HCT116 (cell line): ENCODE measurements around the gene CNOT2. TPM values are rescaled to one million over a fixed set of nuclear protein-coding genes. Genes with fewer than 3 reads are reported as not detected.

Experiments used
- ATAC-seq: fragments of 200-7000 bp; cut with Tn5 transposase; 2 replicates; pipeline ENCODE4 v1.9.1; 2020; ENCODE audit warnings: mild to moderate bottlenecking, moderate library complexity
- BruUV-seq: library from RNA; stranded (reverse); fragments of 400-500 nt; replicated peaks from 2 replicates; lab custom pipeline; 2021; lab: Mats Ljungman, UMichigan
- CTCF ChIA-PET: fragments of 300-600 bp; sonication (Branson Sonifier 250); formaldehyde crosslinking; loops from one replicate; lab custom pipeline; 2021; ENCODE audit warnings: antibody characterized with exemption; lab: Charles Lee
- POLR2A ChIA-PET: fragments of 300-600, 350-600 bp; sonication (Branson Sonifier 250); formaldehyde crosslinking; loops from one replicate; lab custom pipeline; 2021; ENCODE audit warnings: antibody characterized with exemption; lab: Charles Lee
- RAD21 ChIA-PET, 2 experiments: fragments of 300-600 bp; sonication (Branson Sonifier 250); formaldehyde crosslinking; loops; one replicate each; lab custom pipeline; 2023; ENCODE audit warnings: low total read pairs in 2 of 2; ENCODE audit not compliant: uncharacterized antibody in 2 of 2, unreplicated experiment in 2 of 2, low non-redundant PET in 1 of 2; lab: Charles Lee
- DNase-seq: peaks from one replicate; pipeline ENCODE4 v3.0.0-alpha.2; 2010; ENCODE audit warnings: low read depth, low spot score
- H2AFZ ChIP-seq: fragments of 200-600 bp; shearing (Covaris generic), sonication (generic); 2 replicates; pipeline ENCODE4 v1.6.1; 2017; ENCODE audit warnings: low read depth, mixed run types, mixed read lengths, antibody characterized with exemption, low read length; ENCODE audit not compliant: poor library complexity, severe bottlenecking
- H3K27ac ChIP-seq: 2 replicates; pipeline ENCODE4 v1.5.1; 2012; ENCODE audit warnings: low read depth, low read length
- H3K27me3 ChIP-seq: fragments of 200-600 bp; sonication (generic); 2 replicates; pipeline ENCODE4 v1.6.1; 2016; ENCODE audit warnings: mixed run types, low read length, mixed read lengths; ENCODE audit not compliant: insufficient read depth
- H3K36me3 ChIP-seq, 2 experiments: fragments of 200-500 bp in 1 of 2; fragments of 200-600 bp in 1 of 2; sonication (Bioruptor generic) in 1 of 2; sonication (generic) in 1 of 2; 2 replicates each; pipeline versions ENCODE4 v1.5.1 to v1.6.1; 2014 to 2016; ENCODE audit warnings: low read length in 2 of 2, inconsistent platforms in 1 of 2, mixed read lengths in 1 of 2, mixed run types in 1 of 2; ENCODE audit not compliant: insufficient read depth in 2 of 2, control insufficient read depth in 1 of 2
- H3K4me1 ChIP-seq, 2 experiments: fragments of 200-600 bp in 1 of 2; sonication (generic) in 1 of 2; 2 replicates each; pipeline versions ENCODE4 v1.5.1 to v1.6.1; 2012 to 2017; ENCODE audit warnings: low read length in 2 of 2, inconsistent platforms in 1 of 2, mild to moderate bottlenecking in 1 of 2, mixed read lengths in 1 of 2, mixed run types in 1 of 2, moderate library complexity in 1 of 2; ENCODE audit not compliant: insufficient read depth in 2 of 2, control insufficient read depth in 1 of 2
- H3K4me2 ChIP-seq: fragments of 200-600 bp; sonication (generic); 2 replicates; pipeline ENCODE4 v1.6.1; 2017; ENCODE audit warnings: mixed run types, low read length, mixed read lengths
- H3K4me3 ChIP-seq, 2 experiments: fragments of 200-600 bp in 1 of 2; sonication (generic) in 1 of 2; replicated peaks in 1 of 2; 2 replicates each; pipeline ENCODE4 v1.5.1; 2011 to 2016; ENCODE audit warnings: low read length in 2 of 2, control low read depth in 1 of 2, low read depth in 1 of 2, mild to moderate bottlenecking in 1 of 2, mixed read lengths in 1 of 2, mixed run types in 1 of 2
- H3K79me2 ChIP-seq: fragments of 200-600 bp; sonication (generic); 2 replicates; pipeline ENCODE4 v1.6.1; 2017; ENCODE audit warnings: mild to moderate bottlenecking, mixed run types, low read length, moderate library complexity, mixed read lengths; ENCODE audit not compliant: insufficient read depth
- H3K9ac ChIP-seq: fragments of 200-600 bp; sonication (generic); 2 replicates; pipeline ENCODE4 v1.6.1; 2016; ENCODE audit warnings: low read length, mixed read lengths
- H3K9me2 ChIP-seq: fragments of 200-600 bp; sonication (generic), shearing (Covaris generic); 2 replicates; pipeline ENCODE4 v1.6.1; 2017; ENCODE audit warnings: mixed run types, mild to moderate bottlenecking, moderate library complexity; ENCODE audit not compliant: insufficient read depth
- H3K9me3 ChIP-seq, 2 experiments: fragments of 200-500 bp in 1 of 2; fragments of 200-600 bp in 1 of 2; sonication (Bioruptor generic) in 1 of 2; sonication (generic) in 1 of 2; 2 replicates each; pipeline ENCODE4 v1.6.1; 2014 to 2017; ENCODE audit warnings: low read length in 2 of 2, mixed read lengths in 2 of 2, inconsistent platforms in 1 of 2, low read depth in 1 of 2, mild to moderate bottlenecking in 1 of 2, mixed run types in 1 of 2, moderate library complexity in 1 of 2; ENCODE audit not compliant: control insufficient read depth in 1 of 2, insufficient read depth in 1 of 2
- H4K20me1 ChIP-seq: fragments of 200-600 bp; sonication (generic), shearing (Covaris generic); 2 replicates; pipeline ENCODE4 v1.6.1; 2017; ENCODE audit warnings: mixed run types, mild to moderate bottlenecking, moderate library complexity; ENCODE audit not compliant: insufficient read depth
- CBX3 ChIP-seq: IDR thresholded peaks from 2 replicates; pipeline ENCODE4 v1.6.1; 2012; ENCODE audit warnings: low read depth
- CTCF ChIP-seq, 3 experiments: fragments of 200-600 bp in 1 of 3; sonication (generic) in 1 of 3; IDR thresholded peaks in 2 of 3; conservative IDR thresholded peaks in 1 of 3; 2 replicates each; pipeline ENCODE4 v1.5.1; 2012 to 2017; ENCODE audit warnings: low read depth in 2 of 3, low read length in 2 of 3, antibody characterized with exemption in 1 of 3, borderline replicate concordance in 1 of 3, control low read depth in 1 of 3, mild to moderate bottlenecking in 1 of 3, mixed read lengths in 1 of 3, mixed run types in 1 of 3, moderate library complexity in 1 of 3; ENCODE audit not compliant: insufficient read depth in 1 of 3
- EGR1 ChIP-seq: IDR thresholded peaks from 2 replicates; pipeline ENCODE4 v1.6.1; 2012; ENCODE audit warnings: low read depth
- ELF1 ChIP-seq: IDR thresholded peaks from 2 replicates; pipeline ENCODE4 v1.6.1; 2012; ENCODE audit warnings: low read depth, borderline replicate concordance
- EZH2 ChIP-seq: fragments of 200-600 bp; sonication (generic); IDR thresholded peaks from 2 replicates; pipeline ENCODE4 v1.6.1; 2017; ENCODE audit warnings: antibody characterized with exemption, mixed run types
- EZH2phosphoT487 ChIP-seq: fragments of 200-600 bp; IDR thresholded peaks from 2 replicates; pipeline ENCODE4 v1.6.1; 2018; ENCODE audit warnings: antibody characterized with exemption, borderline replicate concordance
- FOSL1 ChIP-seq: IDR thresholded peaks from 2 replicates; pipeline ENCODE4 v1.6.1; 2012; ENCODE audit warnings: low read depth
- MAX ChIP-seq: IDR thresholded peaks from 2 replicates; pipeline ENCODE4 v1.6.1; 2012
- POLR2A ChIP-seq: IDR thresholded peaks from 2 replicates; pipeline ENCODE4 v1.7.0; 2011; ENCODE audit warnings: borderline replicate concordance; ENCODE audit not compliant: insufficient read depth, insufficient read length; ENCODE audit errors: extremely low read depth
- POLR2AphosphoS5 ChIP-seq: IDR thresholded peaks from 2 replicates; pipeline ENCODE4 v1.6.1; 2011; ENCODE audit warnings: mild to moderate bottlenecking, low read depth, low read length, moderate library complexity
- RAD21 ChIP-seq: IDR thresholded peaks from 2 replicates; pipeline ENCODE4 v1.6.1; 2012; ENCODE audit warnings: low read depth, mild to moderate bottlenecking
- SP1 ChIP-seq: IDR thresholded peaks from 2 replicates; pipeline ENCODE4 v1.6.1; 2012; ENCODE audit warnings: low read depth
- TCF7L2 ChIP-seq: IDR thresholded peaks from 2 replicates; pipeline ENCODE4 v1.7.0; 2011; ENCODE audit warnings: borderline replicate concordance, inconsistent platforms; ENCODE audit not compliant: insufficient read depth, insufficient read length; ENCODE audit errors: extremely low read depth
- YY1 ChIP-seq: IDR thresholded peaks from 2 replicates; pipeline ENCODE4 v1.6.1; 2011; ENCODE audit warnings: low read length, low read depth, moderate library complexity, mild to moderate bottlenecking; ENCODE audit not compliant: insufficient replicate concordance; ENCODE audit errors: extremely low read depth
- ZBTB33 ChIP-seq: IDR thresholded peaks from 2 replicates; pipeline ENCODE4 v1.6.1; 2011; ENCODE audit warnings: mild to moderate bottlenecking, low read length, moderate library complexity; ENCODE audit not compliant: insufficient replicate concordance; ENCODE audit errors: extremely low read depth
- intact Hi-C: fragments of 100-400 bp; cut with micrococcal nuclease; formaldehyde crosslinking; loops from 2 replicates; pipeline ENCODE4 v1.10.0; 2022
- total RNA-seq: library from RNA; stranded (reverse); gene quantifications from one replicate; pipeline ENCODE4 v1.2.1, GENCODE V29; 2021; ENCODE audit not compliant: unreplicated experiment

CNOT2 gene
- total RNA-seq, 1 experiment from 2014 or later, result 58.7 TPM

GRCh38 chr12:70221626-70222025 is 21.6 kb upstream of the CNOT2 start:
- no peaks in the 10 kb centered on the region for H3K4me1 ChIP-seq
- H3K79me2 ChIP-seq, result no peaks in the 10 kb centered on the region
- POLR2A ChIA-PET, result no interaction called here
- H3K4me2 ChIP-seq, result no peak overlapping the region
- DNase-seq, result no peak
- intact Hi-C loops, result no loop called here
- H3K9me2 ChIP-seq, result no peaks in the 10 kb centered on the region
- H3K4me3 ChIP-seq, result no peak overlapping the region
- H2AFZ ChIP-seq, result no peak overlapping the region
- CTCF ChIA-PET, result no interaction called here
- no peaks in the 10 kb centered on the region for H4K20me1 ChIP-seq
- no TSS peak for BruUV-seq
- TF ChIP-seq ZBTB33 (no peak), CTCF (IDR thresholded peaks at IDR 0.05 in 2 of 3, conservative IDR thresholded peaks at IDR 0.05 in 1 of 3; ENCODE audit: borderline replicate concordance in 1 of 3, insufficient read depth in 1 of 3, low read depth in 2 of 3, low read length in 2 of 3) (no peak), YY1 (no peak), CBX3 (no peak), POLR2AphosphoS5 (no peak), EZH2 (no peak), RAD21 (no peak), EZH2phosphoT487 (no peak), POLR2A (no peak), ELF1 (no peak), MAX (no peak), SP1 (no peak), TCF7L2 (no peak), EGR1 (no peak), FOSL1 (no peak)
- no peak for ATAC-seq
- H3K9ac ChIP-seq, result no peak overlapping the region
- H3K9me3 ChIP-seq, result no peaks in the 10 kb centered on the region
- H3K27me3 ChIP-seq, result no peaks in the 10 kb centered on the region
- RAD21 ChIA-PET, result no interaction called here
- no peak overlapping the region for H3K27ac ChIP-seq
- H3K36me3 ChIP-seq, result no peaks in the 10 kb centered on the region
